GM12878 (cell line): ENCODE results near the gene MYO18B. TPM values are rescaled to one million over a fixed set of nuclear protein-coding genes. Genes with fewer than 3 reads are reported as not detected.

Source experiments
- CEBPZ ChIP-seq: fragments of 150-350 bp; IDR thresholded peaks from 2 replicates; pipeline ENCODE4 v1.6.1; 2016; ENCODE audit warnings: low read depth, low read length
- GATAD2B ChIP-seq: fragments of 450-650 bp; conservative IDR thresholded peaks from 2 replicates; pipeline ENCODE4 v1.6.1; 2017; ENCODE audit warnings: low read depth, mild to moderate bottlenecking, moderate library complexity
- IKZF1 ChIP-seq: fragments of 450-650 bp; conservative IDR thresholded peaks from 2 replicates; pipeline ENCODE4 v1.6.1; 2017; ENCODE audit warnings: antibody characterized with exemption, mild to moderate bottlenecking
- MLLT1 ChIP-seq: fragments of 450-650 bp; IDR thresholded peaks from 2 replicates; pipeline ENCODE4 v1.6.1; 2016; ENCODE audit warnings: mild to moderate bottlenecking
- NFIC ChIP-seq: IDR thresholded peaks from 2 replicates; pipeline ENCODE4 v1.6.1; 2012; ENCODE audit warnings: low read depth, mild to moderate bottlenecking, inconsistent platforms, low read length, moderate library complexity
- NFYB ChIP-seq: IDR thresholded peaks from 2 replicates; pipeline ENCODE4 v1.6.1; 2011; ENCODE audit warnings: low read depth, mild to moderate bottlenecking, low read length, improper control_type of control experiment, moderate library complexity; ENCODE audit not compliant: insufficient read depth
- SIN3A ChIP-seq: IDR thresholded peaks from 2 replicates; pipeline ENCODE4 v1.6.1; 2012; ENCODE audit warnings: low read depth, low read length, improper control_type of control experiment
- SIX5 ChIP-seq: IDR thresholded peaks from 2 replicates; pipeline ENCODE4 v1.6.1; 2011; ENCODE audit warnings: mild to moderate bottlenecking, low read depth, low read length, moderate library complexity; ENCODE audit not compliant: severe bottlenecking
- SMARCA5 ChIP-seq: fragments of 450-650 bp; IDR thresholded peaks from 2 replicates; pipeline ENCODE4 v1.6.1; 2017; ENCODE audit warnings: mild to moderate bottlenecking
- TARDBP ChIP-seq: IDR thresholded peaks from 2 replicates; pipeline ENCODE4 v1.6.1; 2016; ENCODE audit warnings: borderline replicate concordance
- polyA plus RNA-seq, 11 experiments: library from polyadenylated mRNA; depleted of rRNA in 4 of 11; unstranded in 6 of 11; stranded (reverse) in 5 of 11; fragments of >200 nt; fragmentation: Nextera tagmentation in 4 of 11; fragmentation: Illumina TruSeq in 1 of 11; extraction: Ambion mirVana in 4 of 11; extraction: Trizol in 1 of 11; gene quantifications; 1 replicate in 1 of 11; 2 replicates in 10 of 11; pipeline versions ENCODE4 v1.2.1 to v1.2.3, GENCODE V29; 2011 to 2016; ENCODE audit warnings: inconsistent platforms in 2 of 11, missing spikeins in 2 of 11, low read depth in 1 of 11
- total RNA-seq, 4 experiments: library from RNA; depleted of rRNA in 3 of 4; stranded (reverse); fragments of >200 nt in 3 of 4; fragmentation: Illumina TruSeq in 1 of 4; extraction: Trizol in 1 of 4; gene quantifications; 2 replicates each; pipeline versions ENCODE4 v1.2.1 to v1.2.3, GENCODE V29; 2013 to 2021

Gene MYO18B
- total and polyA plus RNA-seq, 10 of the 15 experiments (the other 5 are each of a cell fraction or from before 2014, with no cell fraction given) = 0.05 to 2.1 (median 0.51) TPM; not detected in 1

- TF ChIP-seq SMARCA5 = no peak
- no peak for TF ChIP-seq CEBPZ
- TF ChIP-seq IKZF1 = no peak
- TF ChIP-seq MLLT1 = no peak
- TF ChIP-seq TARDBP = no peak
- TF ChIP-seq SIX5 = no peak
- no peak for TF ChIP-seq NFYB
- TF ChIP-seq GATAD2B = no peak
- no peak for TF ChIP-seq NFIC
- TF ChIP-seq SIN3A = no peak
These were observed 169.4 kb downstream of the MYO18B start (continued) for GRCh38 chr22:25911243-25911972.
